Measurements from ENCODE around the gene PTPRE.

PTPRE gene

GRCh38 chr10:127907411-127908105, 655 bp downstream of the PTPRE start:
- no peak for DNase-seq (ENCODE audit: low spot score)

GRCh38 chr10:127908106-127908958, 1.4 kb downstream of the PTPRE start:
- no peak for DNase-seq (ENCODE audit: low spot score)

GRCh38 chr10:127908959-127909267, 2.0 kb downstream of the PTPRE start:
- no peak for DNase-seq (ENCODE audit: low spot score)

- no peak for DNase-seq (ENCODE audit: low spot score)
These were observed 3.0 kb downstream of the PTPRE start for GRCh38 chr10:127909716-127910463.

GRCh38 chr10:127910464-127910770, 3.5 kb downstream of the PTPRE start:
- DNase-seq (ENCODE audit: low spot score) = no peak

GRCh38 chr10:127911218-127911866, 4.4 kb downstream of the PTPRE start:
- DNase-seq (ENCODE audit: low spot score) = no peak

- no peak for DNase-seq (ENCODE audit: low spot score)
These were observed 5.0 kb downstream of the PTPRE start for GRCh38 chr10:127911867-127912257.

GRCh38 chr10:127912607-127913367, 5.9 kb downstream of the PTPRE start:
- DNase-seq (ENCODE audit: low spot score) = no peak

GRCh38 chr10:127913368-127913759, 6.5 kb downstream of the PTPRE start:
- DNase-seq (ENCODE audit: low spot score) = no peak

GRCh38 chr10:127915324-127915723, 8.4 kb downstream of the PTPRE start:
- DNase-seq (ENCODE audit: low spot score) = no peak

GRCh38 chr10:127916826-127917225, 9.9 kb downstream of the PTPRE start:
- DNase-seq (ENCODE audit: low spot score) = no peak

- DNase-seq (ENCODE audit: low spot score) = no peak
These were observed 11.7 kb downstream of the PTPRE start for GRCh38 chr10:127918572-127918971.

- no peak for DNase-seq (ENCODE audit: low spot score)
These were observed 12.7 kb downstream of the PTPRE start for GRCh38 chr10:127919418-127920271.

GRCh38 chr10:127920306-127921074, 13.6 kb downstream of the PTPRE start:
- DNase-seq (ENCODE audit: low spot score) = no peak

- no peak for DNase-seq (ENCODE audit: low spot score)
These were observed 14.3 kb downstream of the PTPRE start for GRCh38 chr10:127921075-127921752.

GRCh38 chr10:127921753-127922145, 14.8 kb downstream of the PTPRE start:
- DNase-seq (ENCODE audit: low spot score) = no peak

- no peak for DNase-seq (ENCODE audit: low spot score)
These were observed 15.3 kb downstream of the PTPRE start for GRCh38 chr10:127922206-127922605.

GRCh38 chr10:127922675-127923366, 15.9 kb downstream of the PTPRE start:
- no peak for DNase-seq (ENCODE audit: low spot score)
